Measurements from ENCODE around the gene RNU6-7. TPM values are rescaled to one million over a fixed set of nuclear protein-coding genes. Genes with fewer than 3 reads are reported as not detected.

RNU6-7 gene
- total and polyA plus RNA-seq, 10 of the 15 experiments (the other 5 are each of a cell fraction or from before 2014, with no cell fraction given): not detected

DNA sequence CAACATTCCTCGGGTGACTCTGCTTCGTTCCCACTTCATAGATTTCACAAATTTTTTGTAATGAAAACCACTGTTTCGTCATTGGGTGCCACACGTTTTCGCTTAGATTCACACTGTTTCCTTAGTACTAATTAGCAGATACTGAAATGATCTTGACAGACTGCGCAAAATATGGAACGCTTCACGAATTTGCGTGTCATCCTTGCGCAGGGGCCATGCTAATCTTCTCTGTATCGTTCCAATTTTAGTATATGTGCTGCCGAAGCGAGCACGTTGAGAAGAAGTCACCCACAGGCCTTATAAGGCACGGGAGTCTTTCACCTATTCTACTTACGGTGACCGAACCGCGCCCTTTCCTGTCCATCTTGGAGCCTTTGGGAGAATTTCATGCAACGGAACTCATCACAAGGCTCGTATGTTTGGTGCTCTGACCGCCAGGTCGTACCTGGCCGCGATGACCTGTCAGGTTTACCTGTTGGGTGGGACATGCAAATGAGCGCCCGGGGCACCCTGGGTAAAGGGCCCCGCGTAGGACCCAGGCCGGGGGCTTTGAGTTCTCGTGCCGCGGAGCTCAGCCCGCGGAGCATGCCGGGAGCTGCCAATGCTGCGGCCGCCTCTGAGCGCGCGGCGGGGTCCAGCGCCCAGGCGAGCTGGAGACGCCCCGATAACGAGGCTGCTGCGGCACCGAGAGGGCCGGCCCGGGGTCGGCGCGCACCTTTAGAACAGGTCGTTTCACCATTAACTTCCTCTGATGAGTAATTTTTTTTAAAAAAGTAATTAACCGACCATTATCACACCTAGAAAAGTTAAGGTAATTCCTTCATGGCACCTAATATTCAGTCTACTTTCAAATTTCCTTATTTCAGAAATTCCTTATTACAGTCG is 1.4 kb downstream of the RNU6-7 start, which contains the start of gene RNU6-8 (continued):
- TF ChIP-seq, protein P1, sequence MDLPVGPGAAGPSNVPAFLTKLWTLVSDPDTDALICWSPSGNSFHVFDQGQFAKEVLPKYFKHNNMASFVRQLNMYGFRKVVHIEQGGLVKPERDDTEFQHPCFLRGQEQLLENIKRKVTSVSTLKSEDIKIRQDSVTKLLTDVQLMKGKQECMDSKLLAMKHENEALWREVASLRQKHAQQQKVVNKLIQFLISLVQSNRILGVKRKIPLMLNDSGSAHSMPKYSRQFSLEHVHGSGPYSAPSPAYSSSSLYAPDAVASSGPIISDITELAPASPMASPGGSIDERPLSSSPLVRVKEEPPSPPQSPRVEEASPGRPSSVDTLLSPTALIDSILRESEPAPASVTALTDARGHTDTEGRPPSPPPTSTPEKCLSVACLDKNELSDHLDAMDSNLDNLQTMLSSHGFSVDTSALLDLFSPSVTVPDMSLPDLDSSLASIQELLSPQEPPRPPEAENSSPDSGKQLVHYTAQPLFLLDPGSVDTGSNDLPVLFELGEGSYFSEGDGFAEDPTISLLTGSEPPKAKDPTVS (IDR thresholded peaks at IDR 0.05; ENCODE audit: low read depth, low read length): no peak
- peak; percentile 35; the same call in 1 of the 2 replicates for TF ChIP-seq ZNF207 (IDR thresholded peaks at IDR 0.05; ENCODE audit: borderline replicate concordance)
- no peak for TF ChIP-seq CEBPB (IDR thresholded peaks at IDR 0.05; ENCODE audit: borderline replicate concordance in 1 of 2, low read depth in 2 of 2, low read length in 2 of 2)
- TF ChIP-seq KAT2A (conservative IDR thresholded peaks at IDR 0.05; ENCODE audit: control insufficient read depth, low read depth, low read length): no peak
- no peak for TF ChIP-seq SREBF1 (IDR thresholded peaks at IDR 0.05; ENCODE audit: low read length)
- no peak for TF ChIP-seq NFIC (IDR thresholded peaks at IDR 0.05; ENCODE audit: low read depth, low read length)
- TF ChIP-seq, protein P2, sequence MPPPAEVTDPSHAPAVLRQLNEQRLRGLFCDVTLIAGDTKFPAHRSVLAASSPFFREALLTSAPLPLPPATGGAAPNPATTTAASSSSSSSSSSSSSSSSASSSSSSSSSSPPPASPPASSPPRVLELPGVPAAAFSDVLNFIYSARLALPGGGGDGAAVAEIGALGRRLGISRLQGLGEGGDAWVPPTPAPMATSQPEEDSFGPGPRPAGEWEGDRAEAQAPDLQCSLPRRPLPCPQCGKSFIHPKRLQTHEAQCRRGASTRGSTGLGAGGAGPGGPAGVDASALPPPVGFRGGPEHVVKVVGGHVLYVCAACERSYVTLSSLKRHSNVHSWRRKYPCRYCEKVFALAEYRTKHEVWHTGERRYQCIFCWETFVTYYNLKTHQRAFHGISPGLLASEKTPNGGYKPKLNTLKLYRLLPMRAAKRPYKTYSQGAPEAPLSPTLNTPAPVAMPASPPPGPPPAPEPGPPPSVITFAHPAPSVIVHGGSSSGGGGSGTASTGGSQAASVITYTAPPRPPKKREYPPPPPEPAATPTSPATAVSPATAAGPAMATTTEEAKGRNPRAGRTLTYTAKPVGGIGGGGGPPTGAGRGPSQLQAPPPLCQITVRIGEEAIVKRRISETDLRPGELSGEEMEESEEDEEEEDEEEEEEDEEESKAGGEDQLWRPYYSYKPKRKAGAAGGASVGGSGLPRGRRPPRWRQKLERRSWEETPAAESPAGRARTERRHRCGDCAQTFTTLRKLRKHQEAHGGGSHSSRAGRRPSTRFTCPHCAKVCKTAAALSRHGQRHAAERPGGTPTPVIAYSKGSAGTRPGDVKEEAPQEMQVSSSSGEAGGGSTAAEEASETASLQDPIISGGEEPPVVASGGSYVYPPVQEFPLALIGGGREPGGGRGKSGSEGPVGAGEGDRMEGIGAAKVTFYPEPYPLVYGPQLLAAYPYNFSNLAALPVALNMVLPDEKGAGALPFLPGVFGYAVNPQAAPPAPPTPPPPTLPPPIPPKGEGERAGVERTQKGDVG (CRISPR knock-in tag; IDR thresholded peaks at IDR 0.05): no peak
- TF ChIP-seq CBX3 (IDR thresholded peaks at IDR 0.05; ENCODE audit: borderline replicate concordance, low read depth): no peak
- TF ChIP-seq, protein P3, sequence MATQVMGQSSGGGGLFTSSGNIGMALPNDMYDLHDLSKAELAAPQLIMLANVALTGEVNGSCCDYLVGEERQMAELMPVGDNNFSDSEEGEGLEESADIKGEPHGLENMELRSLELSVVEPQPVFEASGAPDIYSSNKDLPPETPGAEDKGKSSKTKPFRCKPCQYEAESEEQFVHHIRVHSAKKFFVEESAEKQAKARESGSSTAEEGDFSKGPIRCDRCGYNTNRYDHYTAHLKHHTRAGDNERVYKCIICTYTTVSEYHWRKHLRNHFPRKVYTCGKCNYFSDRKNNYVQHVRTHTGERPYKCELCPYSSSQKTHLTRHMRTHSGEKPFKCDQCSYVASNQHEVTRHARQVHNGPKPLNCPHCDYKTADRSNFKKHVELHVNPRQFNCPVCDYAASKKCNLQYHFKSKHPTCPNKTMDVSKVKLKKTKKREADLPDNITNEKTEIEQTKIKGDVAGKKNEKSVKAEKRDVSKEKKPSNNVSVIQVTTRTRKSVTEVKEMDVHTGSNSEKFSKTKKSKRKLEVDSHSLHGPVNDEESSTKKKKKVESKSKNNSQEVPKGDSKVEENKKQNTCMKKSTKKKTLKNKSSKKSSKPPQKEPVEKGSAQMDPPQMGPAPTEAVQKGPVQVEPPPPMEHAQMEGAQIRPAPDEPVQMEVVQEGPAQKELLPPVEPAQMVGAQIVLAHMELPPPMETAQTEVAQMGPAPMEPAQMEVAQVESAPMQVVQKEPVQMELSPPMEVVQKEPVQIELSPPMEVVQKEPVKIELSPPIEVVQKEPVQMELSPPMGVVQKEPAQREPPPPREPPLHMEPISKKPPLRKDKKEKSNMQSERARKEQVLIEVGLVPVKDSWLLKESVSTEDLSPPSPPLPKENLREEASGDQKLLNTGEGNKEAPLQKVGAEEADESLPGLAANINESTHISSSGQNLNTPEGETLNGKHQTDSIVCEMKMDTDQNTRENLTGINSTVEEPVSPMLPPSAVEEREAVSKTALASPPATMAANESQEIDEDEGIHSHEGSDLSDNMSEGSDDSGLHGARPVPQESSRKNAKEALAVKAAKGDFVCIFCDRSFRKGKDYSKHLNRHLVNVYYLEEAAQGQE (IDR thresholded peaks at IDR 0.05; ENCODE audit: low read depth, low read length): no peak
- TF ChIP-seq, protein P4, sequence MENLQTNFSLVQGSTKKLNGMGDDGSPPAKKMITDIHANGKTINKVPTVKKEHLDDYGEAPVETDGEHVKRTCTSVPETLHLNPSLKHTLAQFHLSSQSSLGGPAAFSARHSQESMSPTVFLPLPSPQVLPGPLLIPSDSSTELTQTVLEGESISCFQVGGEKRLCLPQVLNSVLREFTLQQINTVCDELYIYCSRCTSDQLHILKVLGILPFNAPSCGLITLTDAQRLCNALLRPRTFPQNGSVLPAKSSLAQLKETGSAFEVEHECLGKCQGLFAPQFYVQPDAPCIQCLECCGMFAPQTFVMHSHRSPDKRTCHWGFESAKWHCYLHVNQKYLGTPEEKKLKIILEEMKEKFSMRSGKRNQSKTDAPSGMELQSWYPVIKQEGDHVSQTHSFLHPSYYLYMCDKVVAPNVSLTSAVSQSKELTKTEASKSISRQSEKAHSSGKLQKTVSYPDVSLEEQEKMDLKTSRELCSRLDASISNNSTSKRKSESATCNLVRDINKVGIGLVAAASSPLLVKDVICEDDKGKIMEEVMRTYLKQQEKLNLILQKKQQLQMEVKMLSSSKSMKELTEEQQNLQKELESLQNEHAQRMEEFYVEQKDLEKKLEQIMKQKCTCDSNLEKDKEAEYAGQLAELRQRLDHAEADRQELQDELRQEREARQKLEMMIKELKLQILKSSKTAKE (IDR thresholded peaks at IDR 0.05; ENCODE audit: low read depth, poor library complexity, severe bottlenecking): peak; percentile 66
- TF ChIP-seq NBN (IDR thresholded peaks at IDR 0.05): peak; percentile 77; the same call in 1 of the 2 replicates
- no peak for TF ChIP-seq ETV6 (conservative IDR thresholded peaks at IDR 0.05 in 1 of 2, IDR thresholded peaks at IDR 0.05 in 1 of 2; ENCODE audit: borderline replicate concordance in 1 of 2, low read depth in 1 of 2)
- TF ChIP-seq EZH2 (IDR thresholded peaks at IDR 0.05; ENCODE audit: borderline replicate concordance, control insufficient read depth, low read depth, low read length): no peak

All from GM12878 (cell line).